Heart right ventricle (tissue), 16 donors: Measurements from ENCODE around the gene TPSD1. TPM values are rescaled to one million over a fixed set of nuclear protein-coding genes. Genes with fewer than 3 reads are reported as not detected.

Source experiments
- ATAC-seq, 8 donors: fragments of 200-7000 bp; cut with Tn5 transposase; one replicate each; pipeline ENCODE4 v1.9.1; 2020; ENCODE audit warnings: mild to moderate bottlenecking in 8 of 8, moderate library complexity in 8 of 8, moderate number of reproducible peaks in 1 of 8
- DNase-seq, 2 donors: peaks; one replicate each; pipeline ENCODE4 v3.0.0-alpha.2; 2020
- H3K27ac ChIP-seq, 10 donors: fragments of 200-600 bp; sonication (generic) in 2 of 10; one replicate each; pipeline versions ENCODE4 v1.5.0 to v1.8.0; 2020 to 2022; ENCODE audit warnings: mild to moderate bottlenecking in 3 of 10
- H3K27me3 ChIP-seq, 7 donors: fragments of 200-600 bp; one replicate each; pipeline ENCODE4 v1.8.0; 2021 to 2022; ENCODE audit warnings: mild to moderate bottlenecking in 2 of 7
- H3K36me3 ChIP-seq, 9 donors: fragments of 200-600 bp; sonication (generic) in 1 of 9; one replicate each; pipeline versions ENCODE4 v1.5.0 to v1.8.0; 2020 to 2022; ENCODE audit warnings: mild to moderate bottlenecking in 2 of 9
- H3K4me1 ChIP-seq, 9 donors: fragments of 200-600 bp; sonication (generic) in 1 of 9; one replicate each; pipeline versions ENCODE4 v1.5.0 to v1.8.0; 2020 to 2022; ENCODE audit warnings: mild to moderate bottlenecking in 4 of 9
- H3K4me3 ChIP-seq, 10 donors: fragments of 200-600 bp; sonication (generic) in 2 of 10; one replicate each; pipeline versions ENCODE4 v1.5.0 to v1.8.0; 2020 to 2022; ENCODE audit warnings: mild to moderate bottlenecking in 7 of 10, moderate library complexity in 2 of 10
- H3K9me3 ChIP-seq, 11 donors: fragments of 200-600 bp in 10 of 11; sonication (generic) in 2 of 11; one replicate each; pipeline versions ENCODE4 v1.5.0 to v1.8.0; 2013 to 2022; ENCODE audit warnings: mild to moderate bottlenecking in 2 of 11, control low read depth in 1 of 11, moderate library complexity in 1 of 11
- WGBS, 2 donors: extraction: QIAGEN DNeasy Blood & Tissue Kit; methylation state at CpG; one replicate each; pipeline ENCODE4 v1.1.7; 2013; ENCODE audit warnings: inconsistent platforms in 1 of 2; 5-methylcytosine and 5-hydroxymethylcytosine counted together
- intact Hi-C, 10 donors: fragments of 100-400 bp; cut with DNase I; formaldehyde crosslinking; loops; one replicate each; pipeline versions ENCODE4 v1.11.1 to v1.14.2; 2022
- polyA plus RNA-seq, 2 donors: library from polyadenylated mRNA; stranded (reverse); fragments of 200-250 nt; gene quantifications; one replicate each; pipeline ENCODE4 v1.2.3, GENCODE V29; 2013
- total RNA-seq, 10 donors: library from RNA; stranded (reverse); fragmentation: NEBNext Ultra II Directional in 3 of 10; extraction: Animal tissue kit (Norgen Biotek cat#: 25700) in 3 of 10; gene quantifications; one replicate each; pipeline versions ENCODE4 v1.2.1 to v1.2.4, GENCODE V29; 2021 to 2023
- TF ChIP-seq, protein P1 (sequence below), 9 donors: fragments of 200-600 bp; sonication (generic) in 2 of 9; IDR thresholded peaks; one replicate each; pipeline versions ENCODE4 v1.5.0 to v1.8.0; 2021 to 2022; ENCODE audit warnings: antibody characterized with exemption in 9 of 9, mild to moderate bottlenecking in 5 of 9, moderate library complexity in 1 of 9
- donor health status: Arrhythmogenic right ventricular cardiomyopathy.
- donor health status: ischemic (EF 13 %, LVEDD 7.1; RV severe dilation, severe dysfunction).
- donor health status: healthy with polysubstance abuse.
- donor health status: DM: no; HTN: yes; CAD: no.
- donor health status: DM: no; HTN: no; CAD: no.
- donor health status: ischemic (EF 25% LVEDD 6.9; RV normal size, moderate dysfunction).
- donor health status: ischemic (EF 25% LVEDD 5.7; RV mildly dilated, moderate dysfunction).
- donor health status: healthy.
- donor health status: DM: yes; HTN: yes; CAD: no.
- donor health status: Ischemic cardiomyopathy.
- donor health status: ischemic (EF 35%, LVEDD 5.7; RV mildly dilated, moderate dysfunction).
- donor health status: nonischemic (EF 11% LVEDD 7.7; RV severe dilation, severe dysfunction).
- donor health status: DM: yes; HTN: yes; CAD: no.
- donor health status: PGD.
- donor health status: ischemic (EF 29% LVEDD 5.4; RV normal size, mild dysfunction).
- donor health status: nonischemic (EF 23%, LVEDD 6.1; RV moderate dilation, normal function).

Gene TPSD1
- total and polyA plus RNA-seq, 12 donors: 0.12 to 0.51 (median 0.33) TPM; not detected in 7

GRCh38 chr16:1279081-1279944, 23.4 kb downstream of the TPSD1 start:
- 75 to 78% methylated on average over 30 of the region's 30 CpGs for WGBS, 2 donors
- Histone ChIP-seq H3K36me3 (no peaks in the 10 kb centered on the region), H3K27me3 (peaks cover 0 to 50% (median 38%) of the 10 kb centered on the region in 7 donors), H3K4me3 (no peak overlapping the region), H3K4me1 (no peaks in the 10 kb centered on the region), H3K9me3 (no peaks in the 10 kb centered on the region), H3K27ac (no peak overlapping the region)
- no peak for ATAC-seq
- no peak for DNase-seq
- intact Hi-C loops: no loop called here
- TF ChIP-seq, protein P1, sequence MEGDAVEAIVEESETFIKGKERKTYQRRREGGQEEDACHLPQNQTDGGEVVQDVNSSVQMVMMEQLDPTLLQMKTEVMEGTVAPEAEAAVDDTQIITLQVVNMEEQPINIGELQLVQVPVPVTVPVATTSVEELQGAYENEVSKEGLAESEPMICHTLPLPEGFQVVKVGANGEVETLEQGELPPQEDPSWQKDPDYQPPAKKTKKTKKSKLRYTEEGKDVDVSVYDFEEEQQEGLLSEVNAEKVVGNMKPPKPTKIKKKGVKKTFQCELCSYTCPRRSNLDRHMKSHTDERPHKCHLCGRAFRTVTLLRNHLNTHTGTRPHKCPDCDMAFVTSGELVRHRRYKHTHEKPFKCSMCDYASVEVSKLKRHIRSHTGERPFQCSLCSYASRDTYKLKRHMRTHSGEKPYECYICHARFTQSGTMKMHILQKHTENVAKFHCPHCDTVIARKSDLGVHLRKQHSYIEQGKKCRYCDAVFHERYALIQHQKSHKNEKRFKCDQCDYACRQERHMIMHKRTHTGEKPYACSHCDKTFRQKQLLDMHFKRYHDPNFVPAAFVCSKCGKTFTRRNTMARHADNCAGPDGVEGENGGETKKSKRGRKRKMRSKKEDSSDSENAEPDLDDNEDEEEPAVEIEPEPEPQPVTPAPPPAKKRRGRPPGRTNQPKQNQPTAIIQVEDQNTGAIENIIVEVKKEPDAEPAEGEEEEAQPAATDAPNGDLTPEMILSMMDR (IDR thresholded peaks at IDR 0.05): no peak

- no peak for ATAC-seq
- peaks cover 0 to 50% (median 38%) of the 10 kb centered on the region in 7 donors for H3K27me3 ChIP-seq
- DNase-seq: no peak
- H3K36me3 ChIP-seq: no peaks in the 10 kb centered on the region
- H3K27ac ChIP-seq: no peak overlapping the region
- no peaks in the 10 kb centered on the region for H3K4me1 ChIP-seq
- TF ChIP-seq, protein P1 (IDR thresholded peaks at IDR 0.05): no peak
- H3K4me3 ChIP-seq: no peak overlapping the region
- H3K9me3 ChIP-seq: no peaks in the 10 kb centered on the region
- 82 to 85% methylated on average over 29 of the region's 29 CpGs for WGBS, 2 donors
- intact Hi-C loops: no loop called here
Observed at GRCh38 chr16:1279945-1280589, 24.2 kb downstream of the TPSD1 start.

DNA sequence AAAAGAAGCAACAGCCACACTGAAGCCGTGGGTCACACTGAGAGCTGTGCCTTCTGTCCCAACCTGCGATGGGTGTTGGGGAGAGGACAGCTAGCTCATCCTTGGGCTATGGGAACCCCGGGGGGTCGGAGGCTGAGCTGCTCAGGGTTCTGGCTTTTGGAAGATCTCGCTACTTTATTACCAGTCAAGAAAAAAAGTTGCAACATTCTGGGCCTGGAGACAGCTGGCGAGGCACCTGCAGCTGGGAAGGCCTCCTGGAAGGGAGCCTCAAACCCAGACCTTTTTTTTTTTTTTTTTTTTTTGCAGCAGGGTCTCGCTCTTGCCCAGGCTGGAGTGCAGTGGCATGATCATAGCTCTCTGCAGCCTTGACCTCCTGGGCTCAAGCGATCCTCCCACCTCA, 24.9 kb downstream of the TPSD1 start:
- Histone ChIP-seq H3K4me1 (no peaks in the 10 kb centered on the region), H3K27ac (no peak overlapping the region), H3K27me3 (peaks cover 0 to 54% (median 44%) of the 10 kb centered on the region in 7 donors), H3K4me3 (no peak overlapping the region), H3K9me3 (no peaks in the 10 kb centered on the region), H3K36me3 (no peaks in the 10 kb centered on the region)
- 75 to 86% methylated on average over 8 of the region's 8 CpGs for WGBS, 2 donors
- TF ChIP-seq, protein P1 (IDR thresholded peaks at IDR 0.05): no peak
- intact Hi-C loops: no loop called here
- no peak for ATAC-seq
- no peak for DNase-seq

GRCh38 chr16:1281517-1281916, 25.6 kb downstream of the TPSD1 start:
- H3K4me3 ChIP-seq: no peak overlapping the region
- intact Hi-C loops: no loop called here
- TF ChIP-seq, protein P1 (IDR thresholded peaks at IDR 0.05): no peak
- H3K27me3 ChIP-seq: peaks cover 0 to 55% (median 45%) of the 10 kb centered on the region in 7 donors
- DNase-seq (no peak), ATAC-seq (no peak)
- no peaks in the 10 kb centered on the region for H3K9me3 ChIP-seq
- 72 to 77% methylated on average over 16 of the region's 16 CpGs for WGBS, 2 donors
- H3K4me1 ChIP-seq: no peaks in the 10 kb centered on the region
- no peaks in the 10 kb centered on the region for H3K36me3 ChIP-seq
- H3K27ac ChIP-seq: no peak overlapping the region
